ENCODE results near the gene DENND2A.
"Not testable (repeated sequence)": the region's sequence is repeated elsewhere in the genome, so short reads cannot be mapped to it uniquely, and the experiment has no call there.

Gene DENND2A

DNA sequence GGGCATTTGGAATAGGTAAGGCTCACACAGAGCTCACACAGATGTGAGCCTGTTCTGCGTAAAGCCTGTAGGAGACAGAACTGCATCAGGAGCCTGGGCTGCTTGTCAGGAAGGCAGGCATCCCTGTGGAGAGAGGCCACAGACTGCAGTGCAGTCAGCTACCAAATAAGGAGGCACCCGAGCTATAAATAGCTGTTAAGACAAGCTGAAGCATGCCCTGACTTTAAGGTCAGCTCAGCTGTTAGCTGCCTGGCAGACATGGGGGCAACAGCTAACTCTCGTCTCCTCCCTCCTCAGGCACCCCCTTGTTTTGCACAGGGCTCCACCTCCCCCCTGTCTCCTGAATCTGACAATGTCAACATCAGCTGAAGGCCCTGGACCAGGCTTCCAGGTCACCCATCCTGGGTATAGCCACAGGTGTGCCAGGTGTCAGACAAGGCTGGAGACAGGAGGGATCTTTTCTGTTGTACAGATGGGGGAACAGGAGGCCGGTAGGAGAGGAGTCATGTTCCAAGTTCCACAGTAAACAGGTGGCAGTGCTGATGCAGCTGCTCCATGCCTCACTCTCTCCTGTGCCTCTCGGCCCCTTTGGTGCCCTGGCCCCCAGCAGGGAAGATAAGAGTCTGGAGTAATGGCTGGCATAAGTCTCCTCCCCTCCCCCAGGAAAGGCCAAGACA, 133.7 kb downstream of the DENND2A start:
- Histone ChIP-seq H3K27ac (peak overlapping the region; percentile 58 to 84), H3K4me3 (no peak overlapping the region), H3K9me3 (no peaks in the 10 kb centered on the region), H3K27me3 (no peaks in the 10 kb centered on the region), H3K36me3 (no peaks in the 10 kb centered on the region), H3K4me1 (peaks cover 0 to 20% (median 12%) of the 10 kb centered on the region in 4 donors)
- TF ChIP-seq, protein P1, sequence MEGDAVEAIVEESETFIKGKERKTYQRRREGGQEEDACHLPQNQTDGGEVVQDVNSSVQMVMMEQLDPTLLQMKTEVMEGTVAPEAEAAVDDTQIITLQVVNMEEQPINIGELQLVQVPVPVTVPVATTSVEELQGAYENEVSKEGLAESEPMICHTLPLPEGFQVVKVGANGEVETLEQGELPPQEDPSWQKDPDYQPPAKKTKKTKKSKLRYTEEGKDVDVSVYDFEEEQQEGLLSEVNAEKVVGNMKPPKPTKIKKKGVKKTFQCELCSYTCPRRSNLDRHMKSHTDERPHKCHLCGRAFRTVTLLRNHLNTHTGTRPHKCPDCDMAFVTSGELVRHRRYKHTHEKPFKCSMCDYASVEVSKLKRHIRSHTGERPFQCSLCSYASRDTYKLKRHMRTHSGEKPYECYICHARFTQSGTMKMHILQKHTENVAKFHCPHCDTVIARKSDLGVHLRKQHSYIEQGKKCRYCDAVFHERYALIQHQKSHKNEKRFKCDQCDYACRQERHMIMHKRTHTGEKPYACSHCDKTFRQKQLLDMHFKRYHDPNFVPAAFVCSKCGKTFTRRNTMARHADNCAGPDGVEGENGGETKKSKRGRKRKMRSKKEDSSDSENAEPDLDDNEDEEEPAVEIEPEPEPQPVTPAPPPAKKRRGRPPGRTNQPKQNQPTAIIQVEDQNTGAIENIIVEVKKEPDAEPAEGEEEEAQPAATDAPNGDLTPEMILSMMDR (IDR thresholded peaks at IDR 0.05), result peak in 1 of 2 experiments; percentile 30
- DNase-seq, result peak in 1 of 2 donors; percentile 80
- intact Hi-C loops (cut with DNase I; ENCODE audit: low total_unique reads), result no loop called here

DNA sequence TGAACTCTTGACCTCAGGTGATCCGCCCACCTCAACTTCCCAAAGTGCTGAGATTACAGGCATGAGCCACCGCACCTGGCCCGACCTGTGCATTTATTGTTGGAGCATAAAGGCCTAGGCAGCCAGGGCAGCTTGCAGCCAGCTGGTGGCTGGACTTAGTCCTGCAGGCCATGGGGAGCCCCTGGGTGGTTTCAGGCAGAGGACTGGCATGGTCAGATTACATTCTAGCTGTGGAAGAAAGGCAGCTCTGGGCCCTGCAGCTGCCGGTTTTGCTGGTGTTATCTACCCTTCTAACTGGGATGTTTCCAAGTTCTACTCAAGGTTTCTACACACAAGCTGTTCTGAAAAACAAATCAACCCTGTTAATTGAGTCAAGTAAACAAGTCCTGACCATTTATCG, 138.6 kb downstream of the DENND2A start:
- TF ChIP-seq, protein P1 (IDR thresholded peaks at IDR 0.05), result no peak

DNA sequence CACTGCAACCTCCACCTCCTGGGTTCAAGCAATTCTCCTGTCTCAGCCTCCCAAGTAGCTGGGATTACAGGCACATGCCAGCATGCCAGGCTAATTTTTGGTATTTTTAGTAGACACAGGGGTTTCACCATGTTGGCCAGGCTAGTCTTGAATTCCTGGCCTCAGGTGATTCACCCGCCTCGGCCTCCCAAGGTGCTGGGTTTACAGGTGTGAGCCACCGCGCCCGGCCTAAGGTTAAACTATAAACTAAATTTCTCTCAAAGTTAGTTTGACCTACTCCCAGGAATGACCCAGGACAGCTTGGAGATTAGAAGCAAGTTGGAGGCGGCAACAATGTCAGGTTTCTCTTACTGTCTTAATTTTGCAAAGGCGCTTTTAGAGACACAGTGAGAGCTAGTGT, 142.8 kb downstream of the DENND2A start:
- H3K27ac ChIP-seq; H3K9me3 ChIP-seq; H3K36me3 ChIP-seq; intact Hi-C loops (cut with DNase I; ENCODE audit: low total_unique reads); H3K4me3 ChIP-seq; H3K27me3 ChIP-seq; DNase-seq; H3K4me1 ChIP-seq: not testable (repeated sequence)

More for the DNA sequence above, 138.6 kb downstream of the DENND2A start:
- no peak for DNase-seq
- Histone ChIP-seq H3K9me3 (no peaks in the 10 kb centered on the region), H3K4me1 (peaks cover 0 to 10% (median 9%) of the 10 kb centered on the region in 4 donors), H3K36me3 (no peaks in the 10 kb centered on the region), H3K27ac (no peak overlapping the region), H3K27me3 (no peaks in the 10 kb centered on the region), H3K4me3 (no peak overlapping the region)
- intact Hi-C loops (cut with DNase I; ENCODE audit: low total_unique reads), result no loop called here

DNA sequence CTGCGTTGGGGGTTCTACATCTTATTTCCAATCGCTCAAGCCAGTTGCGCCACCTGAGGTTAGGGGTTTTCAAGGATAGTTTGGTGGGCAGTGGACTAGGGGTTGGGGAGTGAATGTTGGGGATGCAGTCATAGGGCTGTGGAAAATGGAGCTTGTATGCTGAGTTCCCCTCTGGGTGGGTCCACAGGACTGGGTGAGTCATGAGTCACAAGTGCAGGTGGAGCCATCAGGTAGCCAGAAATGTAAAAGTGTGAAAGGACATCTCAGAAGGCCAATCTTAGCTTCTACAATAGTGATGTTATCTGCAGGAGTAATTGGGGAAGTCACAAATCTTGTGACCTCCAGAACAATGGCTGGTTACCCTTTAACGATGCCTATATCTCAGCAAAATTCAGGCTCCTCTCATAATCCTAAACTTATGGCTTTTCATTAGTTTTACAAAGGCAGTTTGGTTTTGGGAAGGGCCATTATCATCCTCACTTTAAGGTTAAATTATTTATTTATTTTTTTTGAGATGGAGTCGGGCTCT, 143.3 kb downstream of the DENND2A start:
- H3K4me1 ChIP-seq, result no peaks in the 10 kb centered on the region
- no peak for DNase-seq
- H3K9me3 ChIP-seq, result no peaks in the 10 kb centered on the region
- no peak overlapping the region for H3K27ac ChIP-seq
- no peaks in the 10 kb centered on the region for H3K36me3 ChIP-seq
- no peaks in the 10 kb centered on the region for H3K27me3 ChIP-seq
- H3K4me3 ChIP-seq, result no peak overlapping the region
- intact Hi-C loops (cut with DNase I; ENCODE audit: low total_unique reads), result no loop called here
- TF ChIP-seq, protein P1 (IDR thresholded peaks at IDR 0.05), result no peak

DNA sequence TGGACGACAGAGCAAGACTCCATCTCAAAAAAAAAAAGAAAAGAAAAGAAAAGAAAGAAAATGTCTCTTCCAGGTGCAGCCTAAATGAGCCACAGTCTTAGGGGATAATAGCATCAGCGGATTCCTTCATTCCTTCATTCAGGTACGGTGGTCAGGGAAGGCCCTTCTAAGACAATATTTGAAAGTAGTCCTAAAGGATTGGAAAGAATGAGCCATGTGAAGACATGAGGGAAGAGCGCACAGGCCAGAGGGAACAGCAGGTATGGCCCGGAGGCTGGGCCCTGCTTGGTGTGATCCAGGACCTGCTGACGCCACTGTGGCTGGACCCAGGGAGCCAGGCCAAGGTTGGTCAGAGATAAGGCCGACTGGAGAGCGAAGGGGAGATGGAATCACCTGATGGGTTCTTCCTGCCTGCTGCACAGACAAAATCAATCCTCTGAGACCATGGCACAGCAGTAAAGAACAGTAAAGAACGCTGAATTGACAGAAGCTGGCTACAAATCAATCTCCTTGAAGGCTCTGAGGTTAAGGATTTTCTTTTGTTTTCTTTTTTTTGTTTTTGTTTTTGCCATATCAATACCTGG, 145.0 kb downstream of the DENND2A start:
- TF ChIP-seq, protein P1 (IDR thresholded peaks at IDR 0.05), result no peak
- DNase-seq, result no peak
- no peaks in the 10 kb centered on the region for H3K4me1 ChIP-seq
- H3K27ac ChIP-seq, result no peak overlapping the region
- intact Hi-C loops (cut with DNase I; ENCODE audit: low total_unique reads), result no loop called here
- H3K4me3 ChIP-seq, result no peak overlapping the region
- H3K27me3 ChIP-seq, result no peaks in the 10 kb centered on the region
- H3K36me3 ChIP-seq, result no peaks in the 10 kb centered on the region
- no peaks in the 10 kb centered on the region for H3K9me3 ChIP-seq

DNA sequence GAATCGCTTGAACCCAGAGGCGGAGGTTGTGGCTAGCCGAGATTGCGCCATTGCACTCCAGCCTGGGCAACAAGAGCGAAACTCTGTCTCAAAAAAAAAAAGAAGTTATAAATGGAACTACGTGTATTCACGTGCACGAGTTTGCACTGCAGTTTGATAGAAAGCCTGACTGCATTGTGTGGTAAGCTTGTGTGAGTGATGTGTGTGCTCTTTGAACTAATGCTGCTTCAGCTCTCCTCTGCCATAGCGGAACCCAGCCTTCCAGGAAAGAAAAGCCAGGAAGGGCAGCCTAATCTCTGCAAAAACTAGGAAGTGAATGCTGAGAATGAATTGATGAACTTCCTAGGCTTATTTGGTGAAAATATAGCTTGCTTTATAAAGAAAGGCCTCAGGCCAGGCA, 145.7 kb downstream of the DENND2A start:
- no peak for DNase-seq
- Histone ChIP-seq H3K9me3 (no peaks in the 10 kb centered on the region), H3K4me3 (no peak overlapping the region), H3K36me3 (no peaks in the 10 kb centered on the region), H3K27ac (no peak overlapping the region), H3K27me3 (no peaks in the 10 kb centered on the region), H3K4me1 (no peaks in the 10 kb centered on the region)
- TF ChIP-seq, protein P1 (IDR thresholded peaks at IDR 0.05), result no peak
- intact Hi-C loops (cut with DNase I; ENCODE audit: low total_unique reads), result no loop called here
